GM12872 (cell line): Measurements from ENCODE around the gene NKAIN2.

Experiments used
- TF ChIP-seq, protein P1 (sequence below): IDR thresholded peaks from 3 replicates; pipeline ENCODE4 v1.5.1; 2011; ENCODE audit warnings: low read depth, mild to moderate bottlenecking, low read length, moderate library complexity; ENCODE audit not compliant: insufficient read depth

NKAIN2 gene

DNA sequence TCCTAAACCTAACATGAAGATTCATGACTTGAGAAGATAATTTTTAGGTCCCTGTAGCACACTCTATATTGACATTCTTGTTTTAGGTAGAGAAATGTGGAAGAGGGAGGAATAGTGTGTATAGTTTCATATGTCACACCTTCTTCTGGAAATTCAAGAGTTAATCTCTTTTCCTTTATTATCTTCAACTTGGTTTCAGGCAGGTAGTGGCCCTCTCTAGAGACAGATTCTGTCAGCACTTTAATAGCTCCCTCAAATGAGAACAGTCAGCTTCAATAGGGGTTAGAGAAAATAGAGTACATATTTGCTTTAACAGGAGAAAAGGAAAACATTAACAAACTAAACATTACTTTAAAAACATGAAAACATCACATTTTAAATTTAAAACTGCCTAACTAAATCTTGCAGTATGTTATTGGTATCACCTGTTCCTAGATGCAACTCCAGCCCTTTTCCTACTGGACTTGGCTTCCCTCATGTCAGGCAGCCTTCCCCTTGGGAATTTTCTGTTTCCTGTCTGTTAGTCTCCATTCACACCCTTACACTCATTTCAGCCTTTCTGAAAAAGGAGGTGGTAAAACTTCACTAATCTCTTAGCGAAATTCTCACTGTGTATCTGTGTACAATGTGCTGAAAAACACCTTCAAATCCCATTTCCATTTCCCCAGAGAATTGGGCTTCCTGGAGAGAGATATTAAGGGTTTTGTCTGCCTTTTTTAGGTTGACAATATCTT lies 966.3 kb downstream of the NKAIN2 start:
- TF ChIP-seq, protein P1, sequence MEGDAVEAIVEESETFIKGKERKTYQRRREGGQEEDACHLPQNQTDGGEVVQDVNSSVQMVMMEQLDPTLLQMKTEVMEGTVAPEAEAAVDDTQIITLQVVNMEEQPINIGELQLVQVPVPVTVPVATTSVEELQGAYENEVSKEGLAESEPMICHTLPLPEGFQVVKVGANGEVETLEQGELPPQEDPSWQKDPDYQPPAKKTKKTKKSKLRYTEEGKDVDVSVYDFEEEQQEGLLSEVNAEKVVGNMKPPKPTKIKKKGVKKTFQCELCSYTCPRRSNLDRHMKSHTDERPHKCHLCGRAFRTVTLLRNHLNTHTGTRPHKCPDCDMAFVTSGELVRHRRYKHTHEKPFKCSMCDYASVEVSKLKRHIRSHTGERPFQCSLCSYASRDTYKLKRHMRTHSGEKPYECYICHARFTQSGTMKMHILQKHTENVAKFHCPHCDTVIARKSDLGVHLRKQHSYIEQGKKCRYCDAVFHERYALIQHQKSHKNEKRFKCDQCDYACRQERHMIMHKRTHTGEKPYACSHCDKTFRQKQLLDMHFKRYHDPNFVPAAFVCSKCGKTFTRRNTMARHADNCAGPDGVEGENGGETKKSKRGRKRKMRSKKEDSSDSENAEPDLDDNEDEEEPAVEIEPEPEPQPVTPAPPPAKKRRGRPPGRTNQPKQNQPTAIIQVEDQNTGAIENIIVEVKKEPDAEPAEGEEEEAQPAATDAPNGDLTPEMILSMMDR, result no peak

DNA sequence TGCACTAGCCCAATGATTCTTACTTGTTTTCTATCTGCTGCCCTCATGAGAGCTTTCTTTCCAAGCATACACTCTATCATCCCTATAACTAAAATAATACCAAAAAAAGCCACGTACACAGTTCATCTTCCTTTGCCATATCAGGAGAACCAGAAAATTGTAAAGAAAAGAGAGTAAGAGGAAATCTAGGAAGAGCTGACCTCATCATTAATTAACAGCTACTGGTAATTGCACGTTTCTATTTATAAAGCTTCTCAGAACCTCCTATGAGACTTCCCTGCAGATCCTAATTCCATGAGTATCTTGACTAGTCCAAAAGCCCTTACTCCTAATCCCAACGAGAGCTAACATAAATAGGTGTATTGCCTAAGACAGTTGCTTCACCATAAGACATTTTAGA lies 967.1 kb downstream of the NKAIN2 start:
- TF ChIP-seq, protein P1, result no peak

DNA sequence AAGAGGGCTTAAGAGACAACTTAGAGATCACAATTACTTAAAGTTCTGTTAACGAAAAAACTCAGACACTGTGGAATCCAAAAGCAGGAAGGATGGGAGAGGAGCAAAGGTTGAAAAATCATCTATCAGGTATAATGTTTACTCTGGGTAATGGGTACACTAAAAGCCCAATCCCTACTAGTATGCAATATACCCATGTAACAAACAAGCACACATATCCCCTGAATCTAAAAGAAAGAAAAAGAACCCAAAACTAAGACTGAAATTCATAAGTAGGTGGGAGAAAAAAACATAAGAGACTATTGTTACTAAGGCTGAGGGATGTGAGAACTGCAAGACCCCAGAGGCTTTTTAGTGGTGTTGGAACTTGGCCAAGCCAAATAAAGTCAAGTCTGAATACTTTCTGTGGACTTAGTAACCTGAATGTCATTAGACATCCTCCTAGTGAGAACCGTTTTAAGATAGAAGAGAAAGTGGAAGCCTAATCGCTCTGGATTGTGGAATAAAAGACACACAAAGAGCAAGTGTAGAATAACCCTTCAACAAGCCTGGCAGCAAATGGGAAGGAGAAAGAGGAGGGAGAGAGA lies 969.2 kb downstream of the NKAIN2 start:
- TF ChIP-seq, protein P1, result no peak

DNA sequence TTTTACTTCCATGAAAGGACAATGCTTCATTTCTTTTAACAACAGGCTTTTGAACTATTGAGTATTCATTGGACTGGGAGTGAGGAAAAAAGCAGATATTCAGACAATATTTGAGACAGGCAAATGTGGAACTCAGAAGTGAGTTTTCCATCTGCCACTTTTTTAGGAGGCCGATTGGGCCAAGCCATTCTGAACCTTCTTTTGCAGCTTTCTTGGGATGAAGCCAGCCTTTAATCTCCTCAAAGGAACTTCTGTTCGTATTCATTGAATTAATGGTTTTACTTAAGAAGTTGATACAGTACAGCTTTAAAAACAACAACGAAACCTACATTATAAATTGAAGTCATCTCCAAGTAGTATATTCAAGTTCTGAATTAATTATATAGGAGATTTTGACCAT lies 971.5 kb downstream of the NKAIN2 start:
- TF ChIP-seq, protein P1, result no peak

DNA sequence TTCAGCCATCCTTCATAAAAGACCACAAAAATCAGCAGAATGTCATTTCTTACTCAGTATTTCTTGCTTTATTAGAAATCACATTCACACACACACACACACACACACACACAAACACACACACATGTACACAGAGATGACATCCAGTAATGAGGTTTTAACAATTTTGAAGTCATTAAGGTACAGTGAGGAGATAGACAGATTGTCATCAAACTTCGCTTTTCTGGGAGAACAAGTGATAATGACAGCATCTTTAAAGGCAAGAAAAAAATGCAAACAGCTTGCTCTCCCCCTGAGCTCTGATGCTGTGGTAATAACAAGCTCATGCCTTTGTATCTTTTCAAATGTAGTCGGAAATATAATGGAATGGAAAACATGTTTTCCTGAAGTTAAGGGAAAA lies 974.2 kb downstream of the NKAIN2 start:
- TF ChIP-seq, protein P1, result no peak

DNA sequence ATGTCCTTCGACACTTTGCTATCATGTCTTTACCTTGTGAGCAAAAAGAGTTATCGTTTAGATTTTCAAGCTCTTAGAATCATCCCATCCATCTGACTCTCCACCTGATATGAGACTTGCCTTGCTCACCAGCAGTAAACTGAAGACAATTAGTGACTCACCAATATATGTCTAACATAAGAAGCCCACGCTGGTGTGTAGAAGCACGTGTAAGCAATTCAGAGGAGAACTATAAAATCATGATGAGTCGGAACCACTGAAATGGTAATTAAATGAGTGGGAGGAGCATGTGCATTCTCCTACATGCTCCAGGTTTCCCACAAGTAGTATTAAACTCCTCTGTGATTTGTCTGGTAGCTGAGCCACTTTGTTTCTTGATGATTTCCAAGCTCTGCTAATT lies 977.0 kb downstream of the NKAIN2 start:
- TF ChIP-seq, protein P1, result no peak

DNA sequence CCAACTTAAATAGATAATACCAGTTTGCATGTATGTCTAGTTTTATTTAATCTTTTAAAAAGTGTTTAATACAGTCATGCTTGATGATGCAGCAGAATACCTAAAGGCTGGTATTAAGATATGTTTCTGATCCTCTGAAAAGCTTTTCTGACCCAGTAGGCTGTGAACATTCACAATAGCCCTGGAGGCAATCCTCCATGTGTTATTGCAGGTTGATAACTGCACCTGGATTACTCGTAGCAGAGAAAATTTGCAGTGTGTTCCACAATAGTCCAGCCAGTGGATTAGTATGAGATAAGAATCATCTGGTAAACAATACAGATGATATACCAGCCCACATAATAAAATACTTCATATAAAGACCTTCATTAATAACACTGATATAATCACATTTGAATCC lies 979.7 kb downstream of the NKAIN2 start:
- TF ChIP-seq, protein P1, result no peak
